Epithelial cell of proximal tubule (primary cell): ENCODE data around the gene NRDE2. TPM values are rescaled to one million over a fixed set of nuclear protein-coding genes. Genes with fewer than 3 reads are reported as not detected.
A peak's percentile ranks its signal among the peaks of the same experiment; 100 is the strongest.

ENCODE experiments used
- DNase-seq: peaks from one replicate; pipeline ENCODE4 v3.0.0-alpha.2; 2011; ENCODE audit warnings: low read depth
- H3K4me3 ChIP-seq: 2 replicates; pipeline ENCODE4 v1.5.1; 2011; ENCODE audit warnings: low read depth, mild to moderate bottlenecking, low read length
- CTCF ChIP-seq: conservative IDR thresholded peaks from 2 replicates; pipeline ENCODE4 v1.5.1; 2012; ENCODE audit warnings: low read depth, mild to moderate bottlenecking, low read length
- total RNA-seq: library from RNA; depleted of rRNA; stranded (reverse); fragments of >200 nt; gene quantifications from 2 replicates; pipeline ENCODE4 v1.2.3, GENCODE V29; 2015

Gene NRDE2
- total RNA-seq, 1 donor from 2014 or later, result 16.5 TPM

- DNase-seq, result no peak
- no peak for TF ChIP-seq CTCF
- no peak overlapping the region for H3K4me3 ChIP-seq
Measured at GRCh38 chr14:90356925-90357324, 25.2 kb upstream of the NRDE2 start.

GRCh38 chr14:90355540-90356518, 24.1 kb upstream of the NRDE2 start:
- no peak overlapping the region for H3K4me3 ChIP-seq
- TF ChIP-seq CTCF, result no peak

GRCh38 chr14:90354551-90355298, 23.0 kb upstream of the NRDE2 start:
- no peak for DNase-seq
- TF ChIP-seq CTCF, result no peak
- H3K4me3 ChIP-seq, result no peak overlapping the region

More at GRCh38 chr14:90355540-90356518, 24.1 kb upstream of the NRDE2 start:
- no peak for DNase-seq

- no peak for DNase-seq
- no peak overlapping the region for H3K4me3 ChIP-seq
- no peak for TF ChIP-seq CTCF
Measured at GRCh38 chr14:90349739-90350138, 18.0 kb upstream of the NRDE2 start.

GRCh38 chr14:90348270-90348669, 16.5 kb upstream of the NRDE2 start:
- H3K4me3 ChIP-seq, result no peak overlapping the region
- no peak for TF ChIP-seq CTCF
- DNase-seq, result no peak

GRCh38 chr14:90345239-90345557, 13.5 kb upstream of the NRDE2 start:
- TF ChIP-seq CTCF, result no peak
- H3K4me3 ChIP-seq, result no peak overlapping the region
- DNase-seq, result peak; percentile 52
